Measurements from ENCODE around the gene BACE2. TPM values are rescaled to one million over a fixed set of nuclear protein-coding genes. Genes with fewer than 3 reads are reported as not detected.
"Not testable (repeated sequence)": the region's sequence is repeated elsewhere in the genome, so short reads cannot be mapped to it uniquely, and the experiment has no call there.

The BACE2 gene
- total RNA-seq, 1 donor from 2014 or later: 1.8 TPM

- Mint-ChIP-seq H3K4me1 (ENCODE audit: low read depth) (no peaks in the 10 kb centered on the region), H3K9me3 (no peaks in the 10 kb centered on the region), H3K36me3 (ENCODE audit: low read depth) (no peaks in the 10 kb centered on the region), H3K27ac (no peak overlapping the region), H3K4me3 (no peak overlapping the region), H3K27me3 (ENCODE audit: insufficient read depth) (peaks cover 2% of the 10 kb centered on the region)
- DNase-seq (ENCODE audit: low spot score): no peak
- intact Hi-C loops (cut with micrococcal nuclease): no loop called here
These were observed 29.6 kb downstream of the BACE2 start for GRCh38 chr21:41197582-41197981.

DNA sequence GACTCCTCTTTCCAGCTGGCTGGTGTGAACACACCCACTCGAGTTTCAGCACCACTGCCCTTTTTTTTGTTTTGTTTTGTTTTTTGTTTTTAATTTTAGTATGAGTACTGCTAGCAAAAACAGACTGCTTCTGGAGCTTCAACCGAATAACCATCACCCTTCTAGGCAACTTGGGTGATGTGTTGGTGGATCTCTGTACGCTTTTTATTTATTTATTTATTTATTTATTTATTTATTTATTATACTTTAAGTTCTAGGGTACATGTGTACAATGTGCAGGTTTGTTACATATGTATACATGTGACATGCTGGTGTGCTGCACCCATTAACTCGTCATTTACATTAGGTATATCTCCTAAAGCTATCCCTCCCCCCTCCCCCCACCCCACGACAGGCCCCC lies 30.7 kb downstream of the BACE2 start:
- H3K36me3 Mint-ChIP-seq (ENCODE audit: low read depth); H3K4me1 Mint-ChIP-seq (ENCODE audit: low read depth); H3K4me3 Mint-ChIP-seq; intact Hi-C loops (cut with micrococcal nuclease); H3K27ac Mint-ChIP-seq; DNase-seq (ENCODE audit: low spot score); H3K9me3 Mint-ChIP-seq; H3K27me3 Mint-ChIP-seq (ENCODE audit: insufficient read depth): not testable (repeated sequence)

DNA sequence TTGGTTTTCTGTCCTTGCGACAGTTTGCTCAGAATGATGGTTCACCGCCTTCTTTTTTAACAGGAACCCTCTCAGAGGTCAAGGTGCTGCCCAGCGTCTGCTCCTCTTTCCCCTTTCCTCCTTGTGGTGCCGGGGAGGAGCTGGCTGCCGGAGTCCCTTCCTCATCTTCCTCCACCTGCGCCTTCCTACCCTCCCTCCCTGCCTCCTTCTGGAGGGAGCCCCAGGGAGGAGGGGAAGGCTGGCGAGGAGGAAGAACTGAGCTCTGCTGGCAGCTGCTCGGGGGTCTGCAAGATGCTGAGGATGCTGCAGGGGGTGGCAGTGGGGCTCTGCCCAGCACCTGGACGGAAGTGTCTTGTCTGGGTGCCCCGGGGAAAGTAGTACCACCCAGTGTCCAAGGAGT lies 31.2 kb downstream of the BACE2 start:
- no peak overlapping the region for H3K4me3 Mint-ChIP-seq
- H3K27ac Mint-ChIP-seq: no peak overlapping the region
- intact Hi-C loops (cut with micrococcal nuclease): no loop called here
- H3K4me1 Mint-ChIP-seq (ENCODE audit: low read depth): no peaks in the 10 kb centered on the region
- peaks cover 2% of the 10 kb centered on the region for H3K27me3 Mint-ChIP-seq (ENCODE audit: insufficient read depth)
- no peaks in the 10 kb centered on the region for H3K36me3 Mint-ChIP-seq (ENCODE audit: low read depth)
- H3K9me3 Mint-ChIP-seq: no peaks in the 10 kb centered on the region
- DNase-seq (ENCODE audit: low spot score): no peak

GRCh38 chr21:41199588-41199987 lies 31.6 kb downstream of the BACE2 start:
- intact Hi-C loops (cut with micrococcal nuclease): no loop called here
- no peak overlapping the region for H3K27ac Mint-ChIP-seq

DNA sequence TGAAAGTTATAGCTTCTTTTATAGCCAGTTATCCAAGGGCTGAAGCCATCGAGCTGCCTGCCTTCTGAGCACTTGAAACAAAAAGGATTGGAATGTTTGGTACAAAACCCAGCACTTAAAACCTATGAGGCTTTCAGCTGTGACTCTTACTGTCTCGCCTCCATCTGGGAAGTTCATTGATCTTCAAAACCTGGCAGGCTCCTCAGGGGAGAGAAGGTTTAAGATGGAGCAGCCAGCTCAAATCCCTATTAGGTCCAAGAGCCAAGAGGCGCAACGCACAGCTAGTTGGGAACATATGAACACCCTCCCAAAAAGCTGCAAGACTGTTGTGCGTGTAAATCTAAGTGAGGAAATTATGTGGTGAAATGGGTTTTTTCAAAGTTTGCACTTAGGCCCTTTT lies 33.4 kb downstream of the BACE2 start:
- no peak for DNase-seq (ENCODE audit: low spot score)
- peaks cover 2% of the 10 kb centered on the region for H3K27me3 Mint-ChIP-seq (ENCODE audit: insufficient read depth)
- H3K27ac Mint-ChIP-seq: no peak overlapping the region
- intact Hi-C loops (cut with micrococcal nuclease): no loop called here
- H3K36me3 Mint-ChIP-seq (ENCODE audit: low read depth): no peaks in the 10 kb centered on the region
- no peaks in the 10 kb centered on the region for H3K9me3 Mint-ChIP-seq
- no peak overlapping the region for H3K4me3 Mint-ChIP-seq
- H3K4me1 Mint-ChIP-seq (ENCODE audit: low read depth): no peaks in the 10 kb centered on the region

More at GRCh38 chr21:41199588-41199987, 31.6 kb downstream of the BACE2 start:
- Mint-ChIP-seq H3K9me3 (no peaks in the 10 kb centered on the region), H3K4me3 (no peak overlapping the region), H3K27me3 (ENCODE audit: insufficient read depth) (peaks cover 2% of the 10 kb centered on the region), H3K36me3 (ENCODE audit: low read depth) (no peaks in the 10 kb centered on the region), H3K4me1 (ENCODE audit: low read depth) (no peaks in the 10 kb centered on the region)
- DNase-seq (ENCODE audit: low spot score): no peak

DNA sequence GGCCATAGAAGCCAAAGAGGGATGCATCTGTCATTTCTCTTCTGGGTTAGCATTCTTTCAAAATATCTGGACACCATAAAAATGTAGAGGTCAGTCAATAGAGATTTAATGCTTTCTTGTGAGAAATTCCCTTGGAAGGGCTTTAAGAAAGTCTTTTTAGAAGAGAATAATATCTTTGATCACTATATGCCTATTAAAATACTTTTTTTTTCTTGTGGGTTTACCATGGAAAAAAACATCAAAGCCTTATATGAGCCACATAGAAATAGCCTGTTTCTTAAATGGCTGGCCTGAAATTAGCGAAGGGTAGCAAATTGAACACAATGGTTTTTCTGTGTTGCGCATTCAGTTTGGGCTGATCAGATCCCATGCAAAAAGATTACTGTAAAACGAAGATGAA lies 36.8 kb downstream of the BACE2 start:
- H3K4me1 Mint-ChIP-seq (ENCODE audit: low read depth): no peaks in the 10 kb centered on the region
- no peaks in the 10 kb centered on the region for H3K27me3 Mint-ChIP-seq (ENCODE audit: insufficient read depth)
- H3K9me3 Mint-ChIP-seq: no peaks in the 10 kb centered on the region
- H3K27ac Mint-ChIP-seq: no peak overlapping the region
- no peaks in the 10 kb centered on the region for H3K36me3 Mint-ChIP-seq (ENCODE audit: low read depth)
- no peak overlapping the region for H3K4me3 Mint-ChIP-seq
- intact Hi-C loops (cut with micrococcal nuclease): no loop called here
- DNase-seq (ENCODE audit: low spot score): no peak

- Mint-ChIP-seq H3K27ac (no peak overlapping the region), H3K4me3 (no peak overlapping the region), H3K9me3 (no peaks in the 10 kb centered on the region), H3K4me1 (ENCODE audit: low read depth) (no peaks in the 10 kb centered on the region), H3K36me3 (ENCODE audit: low read depth) (no peaks in the 10 kb centered on the region), H3K27me3 (ENCODE audit: insufficient read depth) (peaks cover 5% of the 10 kb centered on the region)
- intact Hi-C loops (cut with micrococcal nuclease): no loop called here
- peak; percentile 5 for DNase-seq (ENCODE audit: low spot score)
These were observed 39.7 kb downstream of the BACE2 start for GRCh38 chr21:41207401-41208375.

- H3K9me3 Mint-ChIP-seq: no peaks in the 10 kb centered on the region
- H3K27me3 Mint-ChIP-seq (ENCODE audit: insufficient read depth): peaks cover 5% of the 10 kb centered on the region
- no peak for DNase-seq (ENCODE audit: low spot score)
- H3K4me1 Mint-ChIP-seq (ENCODE audit: low read depth): no peaks in the 10 kb centered on the region
- no peak overlapping the region for H3K27ac Mint-ChIP-seq
- intact Hi-C loops (cut with micrococcal nuclease): no loop called here
- no peaks in the 10 kb centered on the region for H3K36me3 Mint-ChIP-seq (ENCODE audit: low read depth)
- H3K4me3 Mint-ChIP-seq: no peak overlapping the region
These were observed 40.4 kb downstream of the BACE2 start for GRCh38 chr21:41208376-41208763.

- H3K27me3 Mint-ChIP-seq (ENCODE audit: insufficient read depth): peaks cover 5% of the 10 kb centered on the region
- no peaks in the 10 kb centered on the region for H3K9me3 Mint-ChIP-seq
- intact Hi-C loops (cut with micrococcal nuclease): no loop called here
- no peaks in the 10 kb centered on the region for H3K36me3 Mint-ChIP-seq (ENCODE audit: low read depth)
- no peak for DNase-seq (ENCODE audit: low spot score)
- H3K4me1 Mint-ChIP-seq (ENCODE audit: low read depth): no peaks in the 10 kb centered on the region
- no peak overlapping the region for H3K27ac Mint-ChIP-seq
- H3K4me3 Mint-ChIP-seq: no peak overlapping the region
These were observed 41.2 kb downstream of the BACE2 start for GRCh38 chr21:41209016-41209619.

DNA sequence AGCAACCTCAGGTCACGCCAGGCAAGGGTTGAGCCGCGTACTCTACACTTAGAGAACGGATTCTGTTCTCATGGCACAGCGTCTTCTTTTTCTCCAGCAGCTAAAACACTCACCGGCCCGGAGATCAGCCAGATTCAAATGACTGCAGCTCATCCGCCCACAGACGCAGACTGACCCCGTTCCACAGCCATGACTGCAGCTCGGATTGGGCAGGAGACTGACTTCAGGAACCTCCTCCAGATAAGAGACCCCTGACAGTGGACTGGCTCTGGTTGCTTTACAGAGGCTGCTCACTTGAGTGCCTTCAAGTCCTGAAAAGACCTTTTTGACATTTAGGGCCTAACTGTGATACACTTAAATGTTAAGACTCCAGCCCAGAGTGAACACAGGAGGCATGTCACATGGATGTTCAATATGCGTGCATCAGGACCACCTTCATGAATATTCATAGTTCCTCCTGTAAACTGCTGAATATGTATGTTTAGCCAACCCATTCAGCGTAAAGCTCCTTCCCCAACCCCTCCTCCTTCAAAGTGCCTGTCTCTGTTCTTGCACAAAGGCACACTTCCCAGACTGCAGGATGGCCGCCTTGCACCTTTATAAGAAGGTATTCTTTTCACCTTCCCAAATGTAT lies 42.6 kb downstream of the BACE2 start:
- H3K36me3 Mint-ChIP-seq (ENCODE audit: low read depth): no peaks in the 10 kb centered on the region
- no peak overlapping the region for H3K4me3 Mint-ChIP-seq
- no peak for DNase-seq (ENCODE audit: low spot score)
- no peaks in the 10 kb centered on the region for H3K4me1 Mint-ChIP-seq (ENCODE audit: low read depth)
- peaks cover 5% of the 10 kb centered on the region for H3K27me3 Mint-ChIP-seq (ENCODE audit: insufficient read depth)
- no peaks in the 10 kb centered on the region for H3K9me3 Mint-ChIP-seq
- no peak overlapping the region for H3K27ac Mint-ChIP-seq
- intact Hi-C loops (cut with micrococcal nuclease): no loop called here

DNA sequence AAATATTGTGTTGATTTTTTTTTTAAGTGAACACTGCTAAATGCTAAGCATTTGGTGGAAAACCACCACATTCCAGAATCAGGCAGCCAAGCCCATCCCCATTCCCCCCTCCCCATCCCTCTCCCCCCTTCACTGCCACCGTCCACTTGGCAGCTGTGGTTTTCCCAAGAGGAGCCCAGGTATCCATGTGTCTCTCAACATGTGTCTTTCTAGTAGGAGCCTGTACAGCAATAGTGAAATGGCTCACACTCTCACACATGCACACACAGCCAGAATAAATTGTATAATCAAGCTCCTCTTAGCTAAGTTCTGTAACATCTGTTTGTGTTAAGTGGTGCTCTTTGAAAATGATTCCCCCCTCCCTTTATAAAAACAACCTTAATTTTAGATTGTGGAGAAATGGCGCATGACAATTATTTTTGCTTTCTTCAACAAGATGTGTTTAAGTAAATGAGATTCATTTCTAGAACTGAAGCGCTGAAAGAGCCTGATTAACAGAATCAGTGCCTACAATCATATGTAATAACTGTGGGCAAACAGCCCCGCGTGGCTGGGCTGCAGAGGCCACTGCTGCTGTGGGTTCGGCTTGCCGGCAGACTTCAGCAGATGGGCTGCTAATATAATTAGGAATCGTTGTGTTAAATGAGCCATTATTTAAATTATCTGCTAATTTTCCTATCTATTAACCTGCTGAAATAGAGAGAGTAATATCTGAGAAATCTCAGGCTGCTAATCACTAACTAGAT lies 43.3 kb downstream of the BACE2 start:
- no peaks in the 10 kb centered on the region for H3K4me1 Mint-ChIP-seq (ENCODE audit: low read depth)
- H3K27ac Mint-ChIP-seq: no peak overlapping the region
- H3K27me3 Mint-ChIP-seq (ENCODE audit: insufficient read depth): peaks cover 7% of the 10 kb centered on the region
- intact Hi-C loops (cut with micrococcal nuclease): no loop called here
- no peaks in the 10 kb centered on the region for H3K36me3 Mint-ChIP-seq (ENCODE audit: low read depth)
- H3K4me3 Mint-ChIP-seq: no peak overlapping the region
- no peak for DNase-seq (ENCODE audit: low spot score)
- H3K9me3 Mint-ChIP-seq: no peaks in the 10 kb centered on the region

DNA sequence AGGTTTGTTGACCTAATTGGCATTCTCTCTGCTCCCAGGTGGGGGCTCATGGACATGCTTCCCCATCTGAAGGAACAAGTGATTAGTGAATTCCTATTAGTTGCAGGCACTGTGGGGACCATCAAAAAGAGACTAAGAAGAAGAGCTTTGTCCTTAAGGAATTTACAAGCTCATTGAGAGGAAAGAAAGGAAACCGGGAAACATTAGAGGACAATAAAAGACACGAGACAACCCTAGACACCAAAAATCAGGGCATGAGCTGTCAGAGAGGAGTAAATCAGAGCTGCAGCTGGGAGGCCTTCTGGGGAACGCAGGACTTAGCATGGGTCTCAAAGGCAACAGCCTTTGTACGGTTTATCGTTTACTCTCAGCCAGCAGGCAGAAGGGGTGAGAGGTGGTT lies 45.1 kb downstream of the BACE2 start:
- H3K27ac Mint-ChIP-seq: no peak overlapping the region
- H3K9me3 Mint-ChIP-seq: no peaks in the 10 kb centered on the region
- DNase-seq (ENCODE audit: low spot score): no peak
- no peak overlapping the region for H3K4me3 Mint-ChIP-seq
- H3K27me3 Mint-ChIP-seq (ENCODE audit: insufficient read depth): peaks cover 14% of the 10 kb centered on the region
- H3K4me1 Mint-ChIP-seq (ENCODE audit: low read depth): no peaks in the 10 kb centered on the region
- no peaks in the 10 kb centered on the region for H3K36me3 Mint-ChIP-seq (ENCODE audit: low read depth)
- intact Hi-C loops (cut with micrococcal nuclease): no loop called here
